PC-9 (cell line): ENCODE data around the gene CENPB. TPM values are rescaled to one million over a fixed set of nuclear protein-coding genes. Genes with fewer than 3 reads are reported as not detected.

Source experiments
- BruUV-seq: library from RNA; stranded (reverse); fragments of 400-500 nt; replicated peaks from 2 replicates; lab custom pipeline; 2021; lab: Mats Ljungman, UMichigan
- CTCF ChIA-PET: fragments of 300-600 bp; sonication (Branson Sonifier 250); formaldehyde crosslinking; loops from one replicate; lab custom pipeline; 2022; ENCODE audit warnings: antibody characterized with exemption; lab: Charles Lee
- POLR2A ChIA-PET: fragments of 300-600 bp; sonication (Branson Sonifier 250); formaldehyde crosslinking; loops from one replicate; lab custom pipeline; 2022; ENCODE audit warnings: antibody characterized with exemption; ENCODE audit not compliant: unreplicated experiment; lab: Charles Lee
- DNase-seq, 2 experiments: peaks; one replicate each; pipeline versions ENCODE4 v3.0.0 to v3.0.0-alpha.2; 2015 to 2022; ENCODE audit warnings: mixed read lengths in 1 of 2
- H2AFZ ChIP-seq: fragments of 200-600 bp; sonication (generic); 2 replicates; pipeline ENCODE4 v1.8.1; 2017; ENCODE audit warnings: antibody characterized with exemption
- H3F3A ChIP-seq: fragments of 200-600 bp; sonication (generic); 2 replicates; pipeline ENCODE4 v1.8.1; 2017; ENCODE audit warnings: antibody characterized with exemption, mild to moderate bottlenecking, low read depth; ENCODE audit not compliant: insufficient read depth
- H3K27ac ChIP-seq: fragments of 200-600 bp; sonication (generic); 2 replicates; pipeline ENCODE4 v1.6.1; 2016; ENCODE audit warnings: mixed run types
- H3K27me3 ChIP-seq: fragments of 200-600 bp; sonication (generic); 2 replicates; pipeline ENCODE4 v1.6.1; 2016; ENCODE audit warnings: low read depth, mixed run types; ENCODE audit not compliant: insufficient read depth
- H3K36me3 ChIP-seq: fragments of 200-600 bp; sonication (generic); 2 replicates; pipeline ENCODE4 v1.6.1; 2016; ENCODE audit warnings: low read depth, mixed run types
- H3K4me1 ChIP-seq: fragments of 200-600 bp; sonication (generic); replicated peaks from 2 replicates; pipeline ENCODE4 v1.6.1; 2016; ENCODE audit warnings: mixed run types; ENCODE audit not compliant: insufficient read depth
- H3K4me2 ChIP-seq: fragments of 200-600 bp; sonication (generic); 2 replicates; pipeline ENCODE4 v1.6.1; 2017; ENCODE audit warnings: mixed run types
- H3K4me3 ChIP-seq: fragments of 200-600 bp; sonication (generic); 2 replicates; pipeline ENCODE4 v1.6.1; 2016; ENCODE audit warnings: mixed run types
- H3K79me2 ChIP-seq: fragments of 200-600 bp; sonication (generic); 2 replicates; pipeline ENCODE4 v1.6.1; 2017; ENCODE audit warnings: low read depth, mixed run types
- H3K9me2 ChIP-seq: fragments of 200-600 bp; sonication (generic); 2 replicates; pipeline ENCODE4 v1.8.1; 2017; ENCODE audit warnings: mild to moderate bottlenecking; ENCODE audit not compliant: insufficient read depth
- H3K9me3 ChIP-seq: fragments of 200-600 bp; sonication (generic); 2 replicates; pipeline ENCODE4 v1.8.1; 2016; ENCODE audit warnings: low read depth; ENCODE audit not compliant: insufficient read depth
- H4K20me1 ChIP-seq: fragments of 200-600 bp; sonication (generic); 2 replicates; pipeline ENCODE4 v1.8.1; 2017; ENCODE audit not compliant: insufficient read depth
- EZH2 ChIP-seq: fragments of 200-600 bp; sonication (generic); IDR thresholded peaks from 2 replicates; pipeline ENCODE4 v1.8.0; 2017; ENCODE audit warnings: antibody characterized with exemption, low read depth
- intact Hi-C: fragments of 100-400 bp; cut with micrococcal nuclease; formaldehyde crosslinking; loops from one replicate; pipeline ENCODE4 v1.10.0; 2022; ENCODE audit not compliant: unreplicated experiment
- total RNA-seq: library from RNA; stranded (reverse); gene quantifications from 2 replicates; pipeline ENCODE4 v1.2.3, GENCODE V29; 2021
- TF ChIP-seq, protein P1 (sequence below): fragments of 200-600 bp; sonication (generic); conservative IDR thresholded peaks from 2 replicates; pipeline ENCODE4 v1.6.1; 2017; ENCODE audit warnings: mixed run types, antibody characterized with exemption, mild to moderate bottlenecking, moderate library complexity

Gene CENPB
- total RNA-seq, 1 experiment from 2014 or later, result 70.8 TPM

DNA sequence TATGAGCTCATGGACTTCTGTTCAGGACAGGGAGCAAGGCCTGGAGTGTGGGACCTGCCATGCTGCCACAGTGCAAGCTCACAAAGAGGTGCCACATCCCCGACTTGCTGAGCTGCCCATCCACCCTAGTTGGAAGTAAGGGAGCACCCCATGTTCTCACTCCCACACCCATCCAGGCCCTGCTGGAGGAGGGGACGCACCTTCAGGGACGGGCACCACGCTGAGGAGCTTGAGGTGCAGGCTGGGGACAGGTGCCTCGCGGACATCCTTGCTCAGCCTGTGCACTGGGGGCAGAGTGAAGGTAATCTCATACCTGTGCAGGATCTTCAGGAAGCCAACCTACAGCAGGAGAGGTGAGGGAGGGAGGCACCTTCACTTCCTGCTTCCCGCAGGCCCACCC, 31.3 kb downstream of the CENPB start:
- intact Hi-C loops, result no loop called here
- Histone ChIP-seq H3K9me2 (no peaks in the 10 kb centered on the region), H3K27me3 (no peaks in the 10 kb centered on the region), H4K20me1 (no peaks in the 10 kb centered on the region), H3K4me2 (no peak overlapping the region), H2AFZ (no peak overlapping the region), H3F3A (no peaks in the 10 kb centered on the region), H3K36me3 (no peaks in the 10 kb centered on the region), H3K4me3 (no peak overlapping the region), H3K79me2 (no peaks in the 10 kb centered on the region), H3K27ac (no peak overlapping the region), H3K4me1 (no peaks in the 10 kb centered on the region), H3K9me3 (no peaks in the 10 kb centered on the region)
- BruUV-seq, result no TSS peak
- CTCF ChIA-PET, result interaction anchor here (1.2 kb wide), 1 partner anchor 11 kb away, joined by 4 read pairs; no protein-coding TSS in a partner anchor
- DNase-seq, result no peak
- TF ChIP-seq, protein P1, sequence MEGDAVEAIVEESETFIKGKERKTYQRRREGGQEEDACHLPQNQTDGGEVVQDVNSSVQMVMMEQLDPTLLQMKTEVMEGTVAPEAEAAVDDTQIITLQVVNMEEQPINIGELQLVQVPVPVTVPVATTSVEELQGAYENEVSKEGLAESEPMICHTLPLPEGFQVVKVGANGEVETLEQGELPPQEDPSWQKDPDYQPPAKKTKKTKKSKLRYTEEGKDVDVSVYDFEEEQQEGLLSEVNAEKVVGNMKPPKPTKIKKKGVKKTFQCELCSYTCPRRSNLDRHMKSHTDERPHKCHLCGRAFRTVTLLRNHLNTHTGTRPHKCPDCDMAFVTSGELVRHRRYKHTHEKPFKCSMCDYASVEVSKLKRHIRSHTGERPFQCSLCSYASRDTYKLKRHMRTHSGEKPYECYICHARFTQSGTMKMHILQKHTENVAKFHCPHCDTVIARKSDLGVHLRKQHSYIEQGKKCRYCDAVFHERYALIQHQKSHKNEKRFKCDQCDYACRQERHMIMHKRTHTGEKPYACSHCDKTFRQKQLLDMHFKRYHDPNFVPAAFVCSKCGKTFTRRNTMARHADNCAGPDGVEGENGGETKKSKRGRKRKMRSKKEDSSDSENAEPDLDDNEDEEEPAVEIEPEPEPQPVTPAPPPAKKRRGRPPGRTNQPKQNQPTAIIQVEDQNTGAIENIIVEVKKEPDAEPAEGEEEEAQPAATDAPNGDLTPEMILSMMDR, result no peak
- TF ChIP-seq EZH2, result no peak
- POLR2A ChIA-PET, result no interaction called here

DNA sequence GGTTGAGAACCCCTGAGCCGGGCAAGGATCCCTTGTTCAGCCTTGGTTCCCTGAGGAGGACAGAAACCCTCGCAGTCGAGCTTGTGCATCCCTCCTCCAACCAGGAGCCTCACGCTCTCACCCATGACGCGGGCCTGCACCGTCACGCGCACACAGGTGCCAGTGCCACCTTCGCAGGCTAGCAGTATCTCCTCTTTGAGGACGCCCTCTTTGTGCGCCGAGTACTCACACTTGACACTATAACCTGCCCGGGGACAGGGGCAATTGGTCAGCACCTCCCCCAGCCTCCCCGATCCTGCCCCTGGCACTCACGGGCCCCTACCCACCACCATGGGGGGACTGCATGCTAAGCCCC, 32.3 kb downstream of the CENPB start:
- H4K20me1 ChIP-seq, result no peaks in the 10 kb centered on the region
- DNase-seq, result no peak
- no peaks in the 10 kb centered on the region for H3F3A ChIP-seq
- no TSS peak for BruUV-seq
- H2AFZ ChIP-seq, result no peak overlapping the region
- no peaks in the 10 kb centered on the region for H3K79me2 ChIP-seq
- POLR2A ChIA-PET, result no interaction called here
- no peaks in the 10 kb centered on the region for H3K4me1 ChIP-seq
- no peak overlapping the region for H3K4me3 ChIP-seq
- no peaks in the 10 kb centered on the region for H3K9me3 ChIP-seq
- CTCF ChIA-PET, result no interaction called here
- intact Hi-C loops, result no loop called here
- TF ChIP-seq, protein P1, result no peak
- TF ChIP-seq EZH2, result no peak
- no peaks in the 10 kb centered on the region for H3K27me3 ChIP-seq
- H3K9me2 ChIP-seq, result no peaks in the 10 kb centered on the region
- no peak overlapping the region for H3K4me2 ChIP-seq
- H3K36me3 ChIP-seq, result no peaks in the 10 kb centered on the region
- no peak overlapping the region for H3K27ac ChIP-seq

DNA sequence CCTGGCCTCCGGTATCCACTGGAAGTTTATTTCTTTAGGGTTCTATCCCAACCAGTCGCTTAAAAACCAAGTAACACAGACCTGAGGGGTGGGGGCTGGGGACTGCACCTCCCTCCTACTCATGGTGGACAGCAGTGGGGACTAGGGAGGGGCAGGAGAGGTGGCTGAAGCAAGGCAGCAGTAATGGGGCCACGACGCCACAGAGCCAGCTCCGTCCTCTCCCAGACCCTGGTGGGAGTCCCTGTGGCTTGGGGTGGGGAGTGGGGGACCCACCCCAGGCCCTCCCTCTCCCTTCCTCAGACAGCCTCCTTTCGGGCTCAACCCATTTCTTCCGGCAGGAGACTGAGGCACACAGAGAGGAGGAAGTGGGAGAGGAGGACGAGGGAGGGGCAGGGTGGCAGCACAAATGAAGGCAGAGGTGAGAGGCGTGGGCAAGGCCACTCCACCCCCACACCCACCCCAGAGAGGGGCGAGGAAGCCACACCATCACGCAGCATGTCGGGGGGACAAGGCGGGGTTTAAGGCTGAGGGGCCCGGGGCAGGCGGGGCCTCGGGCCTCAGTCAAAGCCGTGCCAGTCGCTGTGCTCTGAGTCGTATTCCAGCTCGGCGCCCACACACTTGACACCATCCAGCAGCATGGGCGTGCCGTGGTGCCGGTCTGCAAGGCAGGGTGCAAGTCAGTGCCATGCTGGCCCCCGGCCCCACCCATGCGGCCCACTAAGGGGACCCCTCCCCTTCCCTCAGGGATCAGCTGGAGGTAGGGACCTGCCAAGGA, 32.9 kb downstream of the CENPB start:
- no peaks in the 10 kb centered on the region for H3K36me3 ChIP-seq
- H4K20me1 ChIP-seq, result no peaks in the 10 kb centered on the region
- H3K4me1 ChIP-seq, result no peaks in the 10 kb centered on the region
- H2AFZ ChIP-seq, result no peak overlapping the region
- no peak overlapping the region for H3K4me2 ChIP-seq
- H3K9me2 ChIP-seq, result no peaks in the 10 kb centered on the region
- no peaks in the 10 kb centered on the region for H3F3A ChIP-seq
- H3K27me3 ChIP-seq, result no peaks in the 10 kb centered on the region
- H3K4me3 ChIP-seq, result no peak overlapping the region
- TSS peak; percentile 61 for BruUV-seq
- H3K27ac ChIP-seq, result no peak overlapping the region
- no peak for DNase-seq
- ChIA-PET CTCF (interaction anchor here (1.1 to 1.3 kb wide), 3 partner anchors 28 to 89 kb away, joined by 3 to 4 read pairs (median 3); partner anchors contain the start of gene SPEF1), POLR2A (no interaction called here)
- no peaks in the 10 kb centered on the region for H3K9me3 ChIP-seq
- TF ChIP-seq, protein P1, result no peak
- no peak for TF ChIP-seq EZH2
- H3K79me2 ChIP-seq, result no peaks in the 10 kb centered on the region
- intact Hi-C loops, result loop anchor here (1.0 kb wide), 1 partner anchor 28 kb away; the partner anchor contains the start of gene SPEF1
